ENCODE data around the gene SMARCA4.

Gene SMARCA4

GRCh38 chr19:11063434-11063833 is 102.6 kb downstream of the SMARCA4 start:
- DNase-seq (ENCODE audit: low read depth), result no peak
- no peak overlapping the region for H3K4me3 ChIP-seq (ENCODE audit: control insufficient read depth, low read depth, low read length)
- TF ChIP-seq CTCF (conservative IDR thresholded peaks at IDR 0.05; ENCODE audit: control insufficient read depth, insufficient read depth, low read depth, low read length), result no peak

GRCh38 chr19:11064831-11065303 is 104.0 kb downstream of the SMARCA4 start:
- TF ChIP-seq CTCF (conservative IDR thresholded peaks at IDR 0.05; ENCODE audit: control insufficient read depth, insufficient read depth, low read depth, low read length), result no peak
- no peak overlapping the region for H3K4me3 ChIP-seq (ENCODE audit: control insufficient read depth, low read depth, low read length)
- peak; percentile 49 for DNase-seq (ENCODE audit: low read depth)

- no peak overlapping the region for H3K4me3 ChIP-seq (ENCODE audit: control insufficient read depth, low read depth, low read length)
- no peak for DNase-seq (ENCODE audit: low read depth)
- no peak for TF ChIP-seq CTCF (conservative IDR thresholded peaks at IDR 0.05; ENCODE audit: control insufficient read depth, insufficient read depth, low read depth, low read length)
Measured at GRCh38 chr19:11066326-11066725, 105.5 kb downstream of the SMARCA4 start.

GRCh38 chr19:11067356-11068113 is 106.7 kb downstream of the SMARCA4 start:
- peak; percentile 53 for DNase-seq (ENCODE audit: low read depth)
- no peak for TF ChIP-seq CTCF (conservative IDR thresholded peaks at IDR 0.05; ENCODE audit: control insufficient read depth, insufficient read depth, low read depth, low read length)
- H3K4me3 ChIP-seq (ENCODE audit: control insufficient read depth, low read depth, low read length), result no peak overlapping the region

- no peak for TF ChIP-seq CTCF (conservative IDR thresholded peaks at IDR 0.05; ENCODE audit: control insufficient read depth, insufficient read depth, low read depth, low read length)
- no peak for DNase-seq (ENCODE audit: low read depth)
- H3K4me3 ChIP-seq (ENCODE audit: control insufficient read depth, low read depth, low read length), result no peak overlapping the region
Measured at GRCh38 chr19:11069561-11069960, 108.7 kb downstream of the SMARCA4 start.

GRCh38 chr19:11070123-11070522 is 109.3 kb downstream of the SMARCA4 start:
- TF ChIP-seq CTCF (conservative IDR thresholded peaks at IDR 0.05; ENCODE audit: control insufficient read depth, insufficient read depth, low read depth, low read length), result no peak
- DNase-seq (ENCODE audit: low read depth), result no peak
- H3K4me3 ChIP-seq (ENCODE audit: control insufficient read depth, low read depth, low read length), result no peak overlapping the region
